HG03354 (cell line): Measurements from ENCODE around the gene MT1E.
"Not testable (repeated sequence)": the region's sequence is repeated elsewhere in the genome, so short reads cannot be mapped to it uniquely, and the experiment has no call there.

Experiments
- ATAC-seq: cut with Tn5 transposase; IDR thresholded peaks from one replicate; pipeline ENCODE4 v1.9.1; 2021; ENCODE audit warnings: mild to moderate bottlenecking; ENCODE audit not compliant: unreplicated experiment, poor library complexity, severe bottlenecking

The MT1E gene

GRCh38 chr16:56667581-56668571 is 42.3 kb downstream of the MT1E start, which contains the start of gene MT1G:
TSS of gene MT1G (minus strand) at chr16:56668065. CDS start at chr16:56667993, 72 bp downstream.
- no peak for ATAC-seq

DNA sequence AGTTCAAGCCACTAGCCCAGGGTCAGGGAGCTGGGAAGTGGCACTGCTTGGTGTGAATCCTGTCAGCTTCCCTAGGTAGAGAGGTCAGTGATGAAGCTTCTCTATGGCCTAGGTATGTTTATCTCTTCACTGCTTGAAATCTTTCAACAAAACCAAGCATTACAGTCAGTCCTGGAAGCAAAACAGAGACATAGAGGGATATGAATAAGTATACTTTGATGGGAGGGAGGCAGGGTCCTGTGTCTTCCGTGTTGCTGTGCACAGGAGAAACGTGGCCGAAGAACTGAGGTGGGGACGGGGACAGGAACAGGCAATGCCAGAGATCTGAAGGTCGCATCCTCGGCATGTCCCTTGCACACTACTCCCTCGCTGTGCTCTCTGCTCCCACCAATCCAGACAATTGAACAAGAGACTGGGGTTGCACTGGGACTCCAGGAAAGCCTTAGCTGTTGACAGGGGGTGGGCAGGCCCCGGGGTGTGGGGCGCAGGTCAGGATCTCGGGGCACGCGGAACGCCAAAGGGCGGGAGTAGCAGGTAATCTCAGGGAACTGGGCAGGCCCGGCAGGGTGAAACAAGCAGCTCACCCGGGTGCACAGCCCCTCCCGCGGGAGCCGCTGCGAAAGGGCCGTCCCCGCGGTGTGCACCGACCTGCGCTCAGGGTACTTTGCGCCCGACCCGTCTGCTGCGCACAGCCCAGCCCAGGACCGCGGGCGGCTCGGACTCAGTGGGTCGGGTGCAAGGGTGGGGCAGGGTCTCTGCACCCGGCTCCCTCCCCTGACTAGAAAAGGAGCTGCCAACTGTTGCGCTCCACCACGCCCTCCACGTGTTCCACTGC is 43.6 kb downstream of the MT1E start, which contains the start of gene MT1H:
TSS of gene MT1H (plus strand) at position 810 of the 835 bp plus-strand sequence. CDS start 71 bp downstream, outside the sequence.
- ATAC-seq = no peak

DNA sequence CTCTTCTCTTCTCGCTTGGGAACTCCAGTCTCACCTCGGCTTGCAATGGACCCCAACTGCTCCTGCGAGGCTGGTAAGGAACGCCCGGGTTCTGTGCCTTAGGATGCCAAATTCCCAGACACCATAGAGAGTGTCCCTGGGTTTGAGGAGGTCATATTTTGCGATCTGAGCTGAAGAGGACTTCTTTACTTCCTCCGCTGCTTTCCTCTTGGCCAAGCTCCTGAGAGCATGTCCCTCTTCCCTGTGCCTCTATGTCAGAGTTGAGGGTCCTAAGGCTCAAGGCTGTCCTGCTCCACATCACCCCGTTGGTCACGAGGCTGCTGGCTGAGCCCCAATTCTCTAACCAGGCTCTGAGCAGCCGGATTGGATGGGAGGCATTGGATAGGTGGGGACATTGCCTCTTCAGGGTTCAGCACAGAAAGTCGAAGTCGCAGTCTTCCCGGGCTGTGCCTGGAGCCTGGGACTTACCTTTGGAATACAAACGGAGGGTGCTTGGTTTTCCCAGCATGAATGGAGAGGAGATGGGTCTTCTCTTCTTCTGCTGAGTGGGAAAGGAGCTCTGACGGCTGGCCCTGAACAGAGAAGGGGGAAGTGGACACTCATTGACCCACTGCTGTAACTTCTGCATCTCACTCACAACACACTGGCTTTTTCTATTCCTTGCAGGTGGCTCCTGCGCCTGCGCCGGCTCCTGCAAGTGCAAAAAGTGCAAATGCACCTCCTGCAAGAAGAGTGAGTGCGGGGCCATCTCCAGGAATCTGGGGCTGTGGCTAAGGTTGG is 44.4 kb downstream of the MT1E start:
- ATAC-seq = no peak

DNA sequence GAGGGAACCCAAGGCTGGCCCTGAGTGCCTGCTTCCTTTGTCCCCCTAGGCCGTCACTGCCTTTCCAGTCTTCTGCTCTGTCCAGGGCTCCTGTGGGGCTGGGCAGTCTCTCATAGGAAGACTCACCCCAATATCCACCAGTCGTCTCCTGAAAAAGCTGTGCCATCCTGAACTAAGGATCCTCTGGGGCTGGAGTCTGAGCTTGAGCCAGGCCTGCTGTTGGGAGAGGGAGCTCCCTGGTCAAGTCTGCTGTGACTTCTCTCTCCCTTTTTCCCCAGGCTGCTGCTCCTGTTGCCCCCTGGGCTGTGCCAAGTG is 45.0 kb downstream of the MT1E start:
- ATAC-seq = no peak

DNA sequence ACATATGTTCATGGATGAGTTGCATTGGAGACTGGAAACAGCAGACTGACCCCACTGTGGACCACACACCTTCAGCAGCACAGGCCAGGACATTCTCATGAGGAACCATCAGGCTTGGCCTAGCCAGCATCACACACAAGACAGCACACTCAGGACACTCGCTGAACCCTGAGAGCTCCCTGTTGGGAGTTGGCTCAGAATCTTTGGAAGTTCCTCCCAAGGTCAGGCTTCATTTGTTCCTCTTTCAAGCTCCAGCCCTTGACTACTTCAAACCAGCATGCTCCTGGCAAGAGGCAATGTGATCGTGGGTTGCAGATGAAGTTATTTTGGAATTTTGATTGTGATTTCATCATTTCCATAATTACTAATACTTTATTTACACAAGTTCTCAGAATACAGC is 46.1 kb downstream of the MT1E start:
- ATAC-seq = not testable (repeated sequence)

DNA sequence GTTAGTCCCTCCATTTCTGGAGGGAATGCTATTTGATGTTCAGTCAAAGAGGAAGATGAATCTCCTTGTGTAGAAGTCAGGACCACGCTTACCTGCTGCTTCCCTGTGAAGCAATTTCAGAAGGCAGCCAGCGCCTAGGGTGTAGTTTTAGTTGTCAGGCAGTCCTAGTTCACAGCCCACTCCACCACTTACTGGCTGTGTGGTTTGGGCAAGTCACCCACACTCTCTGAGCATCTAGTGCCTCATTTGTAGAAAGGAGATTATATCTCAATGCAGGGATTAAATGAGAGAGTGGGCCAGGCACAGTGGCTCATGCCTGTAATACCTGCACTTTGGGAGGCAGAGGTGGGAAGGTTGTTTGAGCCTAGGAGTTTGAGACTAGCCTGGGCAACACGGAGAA is 46.6 kb downstream of the MT1E start:
- not testable (repeated sequence) for ATAC-seq

GRCh38 chr16:56672761-56673536 is 47.4 kb downstream of the MT1E start:
- no peak for ATAC-seq

GRCh38 chr16:56673921-56674320 is 48.3 kb downstream of the MT1E start:
- ATAC-seq = no peak

GRCh38 chr16:56674570-56674969 is 49.0 kb downstream of the MT1E start:
- ATAC-seq = not testable (repeated sequence)

DNA sequence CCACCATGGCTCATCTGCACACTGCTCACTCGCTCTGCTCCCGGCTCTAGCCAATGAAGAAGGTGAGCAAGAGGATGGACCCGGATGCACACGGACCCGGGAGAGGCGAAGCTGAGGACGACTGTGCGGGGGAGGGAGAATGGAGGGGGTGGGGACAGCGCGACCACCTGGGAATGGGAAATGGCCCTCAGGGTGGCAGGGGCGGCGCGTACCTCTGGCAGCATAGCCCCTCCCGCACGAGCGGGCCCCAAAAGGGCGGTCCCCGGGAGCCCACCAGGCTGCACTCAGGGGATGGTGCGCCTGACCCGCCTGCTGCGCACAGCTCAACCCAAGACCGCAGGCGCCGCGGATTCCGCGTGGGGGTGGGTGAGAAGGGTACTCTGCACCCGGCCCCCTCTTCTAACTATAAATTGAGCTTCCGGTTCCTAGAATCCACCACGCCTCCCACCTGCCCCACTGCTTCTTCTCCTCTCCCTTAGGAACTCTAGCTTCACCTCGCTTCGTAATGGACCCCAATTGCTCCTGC is 50.2 kb downstream of the MT1E start:
- ATAC-seq = no peak
